ENCODE measurements around the gene ZNF106. TPM values are rescaled to one million over a fixed set of nuclear protein-coding genes. Genes with fewer than 3 reads are reported as not detected.

Gene ZNF106
- total RNA-seq, result 457 TPM
- long read RNA-seq, full-length matches to known transcripts, result 1 of 126 reads
- long read RNA-seq, partial matches to known transcripts, result 62 of 126 reads
- long read RNA-seq, other reads (novel, unspliced or antisense), result 63 of 126 reads

GRCh38 chr15:42490671-42491538 lies at the start of gene ZNF106:
Gene ZNF106, minus strand, starts transcription at chr15:42491141. Its CDS starts 18,852 bp downstream, at chr15:42472289.
- intact Hi-C loops (cut with DNase I), result no loop called here
- ATAC-seq, result peak; percentile 67

GRCh38 chr15:42533246-42533645 lies 42.3 kb upstream of the ZNF106 start:
- intact Hi-C loops (cut with DNase I), result no loop called here
- ATAC-seq (no peak), DNase-seq (ENCODE audit: missing footprints) (no peak)

More at GRCh38 chr15:42490671-42491538, at the start of gene ZNF106:
- DNase-seq (ENCODE audit: missing footprints), result peak; percentile 90

- intact Hi-C loops (cut with DNase I), result no loop called here
- no peak for ATAC-seq
Measured at GRCh38 chr15:42528970-42529369, 38.0 kb upstream of the ZNF106 start.

GRCh38 chr15:42523331-42523730 lies 32.4 kb upstream of the ZNF106 start:
- DNase-seq (ENCODE audit: missing footprints), result no peak
- no peak for ATAC-seq
- intact Hi-C loops (cut with DNase I), result no loop called here

More at GRCh38 chr15:42528970-42529369, 38.0 kb upstream of the ZNF106 start:
- DNase-seq (ENCODE audit: missing footprints), result no peak

- intact Hi-C loops (cut with DNase I), result no loop called here
- ATAC-seq, result no peak
- DNase-seq (ENCODE audit: missing footprints), result no peak
Measured at GRCh38 chr15:42511007-42511391, 20.1 kb upstream of the ZNF106 start.

- intact Hi-C loops (cut with DNase I), result no loop called here
- ATAC-seq (no peak), DNase-seq (ENCODE audit: missing footprints) (no peak)
Measured at GRCh38 chr15:42510258-42511006, 19.5 kb upstream of the ZNF106 start.

- ATAC-seq (peak; percentile 60), DNase-seq (ENCODE audit: missing footprints) (no peak)
- intact Hi-C loops (cut with DNase I), result no loop called here
Measured at GRCh38 chr15:42508263-42508690, 17.3 kb upstream of the ZNF106 start.

- intact Hi-C loops (cut with DNase I), result no loop called here
- DNase-seq (ENCODE audit: missing footprints), result no peak
- ATAC-seq, result no peak
Measured at GRCh38 chr15:42507514-42507913, 16.6 kb upstream of the ZNF106 start.

GRCh38 chr15:42504631-42505030 lies 13.7 kb upstream of the ZNF106 start:
- intact Hi-C loops (cut with DNase I), result no loop called here
- no peak for DNase-seq (ENCODE audit: missing footprints)
- no peak for ATAC-seq

GRCh38 chr15:42503825-42504224 lies 12.9 kb upstream of the ZNF106 start:
- ATAC-seq, result no peak
- intact Hi-C loops (cut with DNase I), result no loop called here
- no peak for DNase-seq (ENCODE audit: missing footprints)

GRCh38 chr15:42502477-42502876 lies 11.5 kb upstream of the ZNF106 start:
- DNase-seq (ENCODE audit: missing footprints) (no peak), ATAC-seq (no peak)
- intact Hi-C loops (cut with DNase I), result no loop called here

GRCh38 chr15:42499858-42500609 lies 9.1 kb upstream of the ZNF106 start:
- ATAC-seq, result no peak
- DNase-seq (ENCODE audit: missing footprints), result no peak
- intact Hi-C loops (cut with DNase I), result loop anchor here (5.0 kb wide), 1 partner anchor 77 kb away; the partner anchor contains the start of gene STARD9

GRCh38 chr15:42498212-42499068 lies 7.5 kb upstream of the ZNF106 start:
- no peak for ATAC-seq
- intact Hi-C loops (cut with DNase I), result loop anchor here (5.0 kb wide), 1 partner anchor 79 kb away; the partner anchor contains the start of gene STARD9
- DNase-seq (ENCODE audit: missing footprints), result no peak

GRCh38 chr15:42495361-42496212 lies 4.6 kb upstream of the ZNF106 start, which contains the start of gene SNAP23:
Gene SNAP23, plus strand, starts transcription at chr15:42495634. Its CDS starts 16,213 bp downstream, at chr15:42511847.
- ATAC-seq, result peak; percentile 96
- intact Hi-C loops (cut with DNase I), result loop anchor here (5.0 kb wide), 1 partner anchor 82 kb away; the partner anchor contains the start of gene STARD9
- DNase-seq (ENCODE audit: missing footprints), result peak; percentile 97

- intact Hi-C loops (cut with DNase I), result loop anchor here (5.0 kb wide), 1 partner anchor 82 kb away; the partner anchor contains the start of gene STARD9
- DNase-seq (ENCODE audit: missing footprints) (no peak), ATAC-seq (peak; percentile 8)
Measured at GRCh38 chr15:42494998-42495360, 4.0 kb upstream of the ZNF106 start.

GRCh38 chr15:42493679-42494078 lies 2.7 kb upstream of the ZNF106 start:
- no peak for DNase-seq (ENCODE audit: missing footprints)
- intact Hi-C loops (cut with DNase I), result no loop called here
- ATAC-seq, result no peak

Data from Right ventricle myocardium inferior (tissue), 1 donor.